Type B pancreatic cell (in vitro differentiated cells): ENCODE results near the gene STX3. TPM values are rescaled to one million over a fixed set of nuclear protein-coding genes. Genes with fewer than 3 reads are reported as not detected.

Source experiments
- DNase-seq: peaks from one replicate; pipeline ENCODE4 v3.0.0; 2021; ENCODE audit warnings: mixed read lengths; ENCODE audit not compliant: unreplicated experiment; ENCODE audit errors: extremely low spot score
- H3K27ac Mint-ChIP-seq: 2 replicates; pipeline ENCODE4 v1.8.0; 2021; ENCODE audit warnings: mild to moderate bottlenecking, mixed read lengths
- H3K27me3 Mint-ChIP-seq: 2 replicates; pipeline ENCODE4 v1.8.0; 2021; ENCODE audit warnings: mixed read lengths
- H3K36me3 Mint-ChIP-seq: 2 replicates; pipeline ENCODE4 v1.8.0; 2021; ENCODE audit warnings: mixed read lengths
- H3K4me1 Mint-ChIP-seq: one replicate; pipeline ENCODE4 v1.8.0; 2021; ENCODE audit warnings: mixed read lengths; ENCODE audit not compliant: unreplicated experiment
- H3K4me3 Mint-ChIP-seq: 2 replicates; pipeline ENCODE4 v1.8.0; 2021; ENCODE audit warnings: mild to moderate bottlenecking, mixed read lengths
- H3K9me3 Mint-ChIP-seq: 2 replicates; pipeline ENCODE4 v1.8.0; 2021; ENCODE audit warnings: mixed read lengths
- total RNA-seq: library from RNA; stranded (reverse); gene quantifications from 2 replicates; pipeline ENCODE4 v1.2.1, GENCODE V29; 2021; ENCODE audit warnings: low replicate concordance
- TF ChIP-seq, protein P1 (sequence below): fragments of 200-600 bp; sonication (generic); conservative IDR thresholded peaks from 2 replicates; pipeline ENCODE4 v1.5.0; 2021; ENCODE audit warnings: antibody characterized with exemption, mild to moderate bottlenecking

STX3 gene
- total RNA-seq, 1 donor from 2014 or later, result 44.6 TPM

DNA sequence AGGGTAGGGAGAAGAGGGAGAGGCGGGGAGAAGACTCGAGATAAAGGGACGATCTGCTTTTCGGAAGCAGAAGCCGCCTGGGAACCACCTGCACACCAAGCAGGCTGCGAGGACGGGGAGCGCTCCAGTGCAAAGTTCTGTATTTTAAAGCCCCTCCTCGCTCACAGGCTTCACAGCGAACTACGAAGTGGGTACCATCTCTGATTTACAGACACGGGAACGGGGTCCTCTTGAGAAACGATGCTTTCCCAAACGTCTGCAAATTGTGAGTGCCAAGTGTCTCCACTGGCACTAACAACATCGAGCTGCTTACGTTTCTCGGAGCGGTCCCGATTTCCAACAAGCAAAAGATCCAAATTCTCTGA, 700 bp upstream of the STX3 start:
- Mint-ChIP-seq H3K4me1 (peaks cover 33% of the 10 kb centered on the region), H3K27ac (peak overlapping the region; percentile 88), H3K36me3 (peaks cover 3% of the 10 kb centered on the region), H3K27me3 (peaks cover 13% of the 10 kb centered on the region), H3K9me3 (no peaks in the 10 kb centered on the region), H3K4me3 (peak overlapping the region; percentile 95)
- no peak for DNase-seq
- TF ChIP-seq, protein P1, sequence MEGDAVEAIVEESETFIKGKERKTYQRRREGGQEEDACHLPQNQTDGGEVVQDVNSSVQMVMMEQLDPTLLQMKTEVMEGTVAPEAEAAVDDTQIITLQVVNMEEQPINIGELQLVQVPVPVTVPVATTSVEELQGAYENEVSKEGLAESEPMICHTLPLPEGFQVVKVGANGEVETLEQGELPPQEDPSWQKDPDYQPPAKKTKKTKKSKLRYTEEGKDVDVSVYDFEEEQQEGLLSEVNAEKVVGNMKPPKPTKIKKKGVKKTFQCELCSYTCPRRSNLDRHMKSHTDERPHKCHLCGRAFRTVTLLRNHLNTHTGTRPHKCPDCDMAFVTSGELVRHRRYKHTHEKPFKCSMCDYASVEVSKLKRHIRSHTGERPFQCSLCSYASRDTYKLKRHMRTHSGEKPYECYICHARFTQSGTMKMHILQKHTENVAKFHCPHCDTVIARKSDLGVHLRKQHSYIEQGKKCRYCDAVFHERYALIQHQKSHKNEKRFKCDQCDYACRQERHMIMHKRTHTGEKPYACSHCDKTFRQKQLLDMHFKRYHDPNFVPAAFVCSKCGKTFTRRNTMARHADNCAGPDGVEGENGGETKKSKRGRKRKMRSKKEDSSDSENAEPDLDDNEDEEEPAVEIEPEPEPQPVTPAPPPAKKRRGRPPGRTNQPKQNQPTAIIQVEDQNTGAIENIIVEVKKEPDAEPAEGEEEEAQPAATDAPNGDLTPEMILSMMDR, result no peak

DNA sequence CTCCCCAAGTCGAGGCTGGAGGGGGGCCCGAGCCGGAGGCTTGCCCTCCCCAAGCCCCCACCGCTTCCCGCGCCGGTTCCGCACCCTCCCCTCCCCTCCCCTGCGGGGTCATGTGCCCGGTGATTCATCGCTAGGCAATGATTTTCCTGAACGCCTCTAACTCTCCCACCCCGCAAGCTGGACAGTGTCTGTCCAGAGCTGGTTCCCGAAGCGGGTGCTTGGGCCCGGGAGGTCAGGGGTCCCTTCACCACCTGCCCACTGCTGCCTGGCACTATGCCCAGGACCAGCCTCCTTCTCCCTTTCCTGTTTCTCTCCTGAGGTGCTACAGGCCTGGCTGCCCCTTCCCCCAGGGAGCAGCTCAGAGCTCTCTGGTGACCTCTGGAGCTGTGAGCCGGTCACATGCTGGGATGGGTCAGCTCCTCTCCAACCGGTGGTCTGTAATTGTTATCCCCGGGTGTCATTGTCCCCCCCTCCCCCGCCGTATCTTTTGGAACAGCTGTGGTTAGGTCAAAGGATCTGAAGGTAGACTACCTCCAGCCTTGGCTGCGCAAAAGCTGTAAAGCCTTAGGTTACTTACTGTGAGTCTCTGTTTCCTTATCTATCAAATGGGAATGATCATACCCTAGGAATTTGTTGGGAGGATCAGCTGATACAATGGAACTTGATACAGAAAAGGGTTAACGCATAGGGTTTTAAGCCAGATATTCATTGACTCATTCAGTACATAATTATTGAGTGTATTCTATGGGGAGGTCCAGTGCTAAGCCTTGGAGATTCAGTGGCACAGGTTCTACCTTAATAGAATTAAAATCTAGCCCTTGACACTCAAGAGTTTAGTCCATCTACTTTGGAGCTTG, 753 bp downstream of the STX3 start:
- Mint-ChIP-seq H3K27me3 (peaks cover 13% of the 10 kb centered on the region), H3K4me3 (peak overlapping the region; percentile 91), H3K27ac (peak overlapping the region; percentile 94), H3K4me1 (peaks cover 37% of the 10 kb centered on the region), H3K9me3 (no peaks in the 10 kb centered on the region), H3K36me3 (peaks cover 3% of the 10 kb centered on the region)
- DNase-seq, result peak; percentile 73
- TF ChIP-seq, protein P1, result no peak

DNA sequence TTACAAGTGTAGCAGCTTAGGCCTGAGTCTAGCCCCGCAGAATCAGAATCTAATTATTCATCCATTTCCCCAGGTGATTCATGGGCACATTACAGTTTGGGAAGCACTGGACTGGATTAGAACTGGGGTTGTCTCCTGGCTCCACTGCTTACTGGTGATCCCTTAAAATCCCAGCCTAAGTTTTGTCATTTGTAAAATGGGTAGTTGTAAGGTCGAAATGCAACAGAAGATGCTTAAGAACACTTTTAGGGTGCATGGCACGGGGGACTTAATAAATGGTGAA, 1.3 kb downstream of the STX3 start:
- Mint-ChIP-seq H3K9me3 (no peaks in the 10 kb centered on the region), H3K4me3 (peak overlapping the region; percentile 91), H3K27me3 (peaks cover 13% of the 10 kb centered on the region), H3K27ac (peak overlapping the region; percentile 94), H3K36me3 (peaks cover 3% of the 10 kb centered on the region), H3K4me1 (peaks cover 37% of the 10 kb centered on the region)
- TF ChIP-seq, protein P1, result no peak
- no peak for DNase-seq

DNA sequence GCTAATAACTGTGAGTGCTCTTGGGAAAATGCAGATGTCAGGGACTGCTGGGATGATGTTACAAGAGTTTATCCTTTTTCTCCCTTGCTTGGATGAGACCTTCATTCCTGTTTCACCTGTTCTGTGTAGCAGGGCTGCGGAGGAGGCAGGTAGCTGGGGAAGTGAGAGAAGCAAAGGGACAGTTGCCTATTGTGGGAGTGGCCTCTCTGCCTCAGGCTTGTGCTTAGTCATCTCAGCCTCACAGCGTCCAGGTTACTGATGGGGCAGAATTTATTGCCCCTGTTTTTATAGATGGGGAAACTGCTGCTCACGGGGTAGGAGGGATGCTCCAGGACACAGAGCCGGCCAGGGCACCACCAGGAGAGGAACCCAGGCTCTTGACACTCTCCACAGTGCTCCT, 1.7 kb downstream of the STX3 start:
- peaks cover 13% of the 10 kb centered on the region for H3K27me3 Mint-ChIP-seq
- peak overlapping the region; percentile 91 for H3K4me3 Mint-ChIP-seq
- no peak for DNase-seq
- peak overlapping the region; percentile 94 for H3K27ac Mint-ChIP-seq
- H3K36me3 Mint-ChIP-seq, result peaks cover 3% of the 10 kb centered on the region
- TF ChIP-seq, protein P1, result no peak
- peaks cover 37% of the 10 kb centered on the region for H3K4me1 Mint-ChIP-seq
- no peaks in the 10 kb centered on the region for H3K9me3 Mint-ChIP-seq

DNA sequence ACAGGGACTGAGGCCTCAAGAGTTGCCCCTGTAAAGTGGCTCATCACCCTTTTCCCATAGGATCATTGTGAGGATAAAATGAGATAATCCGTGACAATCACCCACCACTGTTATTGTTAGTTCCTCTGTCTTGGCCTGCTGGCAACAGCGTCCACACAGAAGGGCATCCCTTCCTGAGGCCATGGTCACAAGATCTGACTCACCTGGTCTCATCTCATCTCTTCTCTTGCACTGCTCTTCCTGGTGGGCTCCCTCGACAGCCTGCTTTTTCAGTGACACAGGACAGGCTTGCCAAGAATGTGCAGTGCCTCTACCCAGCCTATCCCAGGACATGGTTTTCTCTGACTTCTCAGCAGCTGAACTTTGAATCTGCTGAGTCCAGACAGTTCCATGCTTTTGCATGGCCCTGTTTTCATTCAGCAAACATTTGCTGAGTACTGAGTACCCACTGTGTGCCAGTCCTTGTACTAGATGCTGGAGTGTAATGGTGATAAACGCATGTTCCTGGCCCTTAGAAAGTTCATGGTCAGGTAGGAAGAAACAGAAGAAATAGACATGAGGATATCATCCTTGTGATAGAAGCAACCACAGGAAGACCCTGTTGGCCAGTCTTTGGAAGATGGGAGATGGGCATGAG, 3.3 kb downstream of the STX3 start:
- H3K4me3 Mint-ChIP-seq, result peak overlapping the region; percentile 91
- no peaks in the 10 kb centered on the region for H3K9me3 Mint-ChIP-seq
- H3K27me3 Mint-ChIP-seq, result peaks cover 13% of the 10 kb centered on the region
- H3K36me3 Mint-ChIP-seq, result peaks cover 3% of the 10 kb centered on the region
- H3K27ac Mint-ChIP-seq, result peak overlapping the region; percentile 4
- H3K4me1 Mint-ChIP-seq, result peaks cover 37% of the 10 kb centered on the region
- TF ChIP-seq, protein P1, result no peak
- no peak for DNase-seq
